ENCODE measurements around the gene UBE2M.
"Not testable (repeated sequence)": the region's sequence is repeated elsewhere in the genome, so short reads cannot be mapped to it uniquely, and the experiment has no call there.

Gene UBE2M

DNA sequence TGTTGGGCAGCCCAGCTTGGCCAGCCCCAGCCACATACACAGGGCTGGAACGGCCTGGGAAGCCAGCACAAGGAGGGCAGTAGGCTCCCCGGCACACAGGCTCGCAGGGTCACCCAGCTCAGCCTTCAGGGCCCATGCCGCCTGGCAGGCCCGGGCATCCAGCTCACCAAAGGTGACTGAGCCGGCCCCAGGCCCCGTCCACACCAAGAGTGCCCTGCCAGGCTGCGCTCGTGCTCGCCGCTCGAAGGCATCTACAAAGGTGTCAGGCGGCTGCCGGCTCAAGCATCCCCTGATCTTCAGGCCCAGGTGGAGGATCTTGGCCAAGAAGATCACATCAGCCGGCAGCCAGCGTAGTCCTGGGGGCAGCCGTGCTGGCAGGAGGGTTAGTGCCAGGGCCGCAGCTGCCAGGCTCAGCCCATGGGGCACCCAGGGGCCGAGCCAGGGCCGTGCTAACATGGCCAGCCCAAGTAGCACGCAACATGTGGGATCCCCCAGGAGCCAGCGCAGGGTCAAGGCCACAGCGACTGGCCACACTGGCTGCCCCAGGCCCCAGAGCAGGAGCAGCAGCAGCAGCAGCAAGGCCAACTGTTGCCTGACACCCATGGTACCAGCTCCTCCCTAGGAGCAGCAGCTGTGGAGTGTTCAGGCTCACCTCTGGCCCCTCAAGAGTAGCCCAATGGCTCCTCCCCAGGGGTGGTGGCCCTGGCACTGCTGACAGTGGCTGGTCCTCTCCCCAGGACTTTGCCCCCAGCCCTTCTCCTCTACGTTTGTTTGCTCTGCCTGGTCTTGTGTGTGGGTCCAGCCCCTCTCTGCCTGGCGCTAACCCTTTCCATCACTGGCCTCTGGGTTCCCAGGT is 46.8 kb downstream of the UBE2M start, which contains the start of gene SLC27A5:
Gene SLC27A5, minus strand, starts transcription at position 640 of the 856 bp plus-strand sequence. Its CDS starts 37 bp downstream, at position 603.
- no peak for DNase-seq (ENCODE audit: low spot score)

DNA sequence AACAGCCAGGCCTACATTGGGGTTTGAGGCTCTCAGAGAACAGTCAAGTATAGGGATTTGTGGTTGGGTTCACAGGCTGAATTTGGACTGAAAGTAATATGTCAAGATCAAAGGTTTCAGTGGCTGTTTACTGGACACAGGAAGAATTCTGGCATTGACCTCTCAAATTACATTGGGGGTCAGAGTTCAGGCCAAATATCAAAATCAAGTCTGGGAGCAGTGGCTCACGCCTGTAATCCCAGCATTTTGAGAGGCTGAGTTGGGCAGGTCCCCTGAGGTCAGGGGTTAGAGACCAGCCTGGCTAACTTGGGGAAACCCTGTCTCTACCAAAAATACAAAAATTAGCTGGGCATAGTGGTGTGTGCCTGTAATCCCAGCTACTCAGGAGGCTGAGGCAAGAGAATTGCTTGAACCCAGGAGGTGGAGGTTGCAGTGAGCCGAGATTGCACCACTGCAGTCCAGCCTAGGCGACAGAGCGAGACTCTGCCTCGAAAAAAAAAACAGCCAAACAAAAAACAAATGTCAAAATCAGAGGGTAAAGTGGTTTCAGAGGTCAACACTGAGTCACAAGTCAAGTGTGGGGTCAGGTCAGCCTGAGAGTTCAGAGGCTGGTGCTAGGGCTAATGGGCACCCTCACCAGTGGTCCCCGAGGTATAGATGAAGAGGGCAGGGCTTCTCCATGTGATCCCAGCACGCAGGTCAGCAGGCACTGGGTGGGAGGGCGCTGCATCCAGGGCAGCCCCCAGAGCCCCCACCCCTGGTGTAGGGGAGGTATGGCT is 48.1 kb downstream of the UBE2M start:
- no peak for DNase-seq (ENCODE audit: low spot score)

DNA sequence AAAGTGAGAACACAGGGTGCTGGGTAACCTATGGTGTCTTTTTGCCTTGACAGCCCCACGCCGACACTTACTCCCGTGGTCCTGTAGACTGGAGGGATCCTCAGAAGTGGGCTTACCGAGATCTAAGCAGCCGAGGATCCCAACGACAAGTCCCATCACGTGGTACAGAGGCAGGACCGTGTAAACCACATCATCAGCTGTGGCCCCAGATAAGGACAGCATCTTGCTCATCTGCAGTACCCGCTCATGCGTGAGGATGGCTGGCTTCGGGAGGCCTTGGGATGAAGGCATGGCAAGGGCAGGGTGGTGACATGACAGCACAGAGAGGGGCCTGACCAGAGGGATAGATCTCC is 48.7 kb downstream of the UBE2M start:
- DNase-seq (ENCODE audit: low spot score) = no peak

DNA sequence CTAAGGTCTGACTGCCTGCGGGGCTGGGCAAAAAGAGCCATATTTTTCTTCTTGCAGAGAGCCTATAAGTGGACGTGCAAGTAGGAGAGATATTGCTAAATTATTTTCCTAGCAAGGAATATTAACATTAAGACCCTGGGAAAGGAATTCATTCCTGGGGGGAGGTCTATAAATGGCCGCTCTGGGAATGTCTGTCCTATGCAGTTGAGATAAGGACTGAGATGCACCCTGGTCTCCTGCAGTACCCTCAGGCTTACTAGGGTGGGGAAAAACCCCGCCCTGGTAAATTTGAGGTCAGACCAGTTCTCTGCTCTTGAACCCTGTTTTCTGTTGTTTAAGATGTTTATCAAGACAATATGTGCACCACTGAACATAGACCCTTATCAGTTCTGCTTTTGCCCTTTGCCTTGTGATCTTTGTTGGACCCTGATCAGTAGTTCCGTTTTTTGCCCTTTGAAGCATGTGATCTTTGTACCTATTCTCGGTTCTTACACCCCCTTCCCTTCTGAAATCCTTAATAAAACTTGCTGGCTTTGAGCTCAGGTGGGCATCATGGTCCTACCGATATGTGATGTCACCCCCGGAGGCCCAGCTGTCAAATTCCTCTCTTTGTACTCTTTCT is 50.7 kb downstream of the UBE2M start:
- DNase-seq (ENCODE audit: low spot score) = not testable (repeated sequence)
